Stomach (tissue), 9 donors: ENCODE measurements around the gene SFTPA2. TPM values are rescaled to one million over a fixed set of nuclear protein-coding genes. Genes with fewer than 3 reads are reported as not detected.
"Not testable (repeated sequence)": the region's sequence is repeated elsewhere in the genome, so short reads cannot be mapped to it uniquely, and the experiment has no call there.

Experiments used
- DNase-seq, 2 donors: peaks; one replicate each; pipeline versions ENCODE4 v3.0.0 to v3.0.0-alpha.2; 2013 to 2019
- H3K27ac ChIP-seq, 5 donors: fragments of 200-600 bp in 4 of 5; sonication (generic) in 4 of 5; one replicate each; pipeline ENCODE4 v1.5.1; 2013 to 2019; ENCODE audit warnings: mild to moderate bottlenecking in 1 of 5, moderate library complexity in 1 of 5
- H3K27me3 ChIP-seq, 3 donors: fragments of 200-600 bp; sonication (generic); one replicate each; pipeline ENCODE4 v1.5.1; 2017 to 2019; ENCODE audit warnings: mixed run types in 1 of 3
- H3K36me3 ChIP-seq, 4 donors: fragments of 200-600 bp; sonication (generic); 1 replicate in 3 of 4; 2 replicates in 1 of 4; pipeline ENCODE4 v1.5.1; 2016 to 2019
- H3K4me1 ChIP-seq, 4 donors: fragments of 200-600 bp; sonication (generic); one replicate each; pipeline ENCODE4 v1.5.1; 2016 to 2019
- H3K4me3 ChIP-seq, 4 donors: fragments of 200-600 bp; sonication (generic) in 3 of 4; one replicate each; pipeline ENCODE4 v1.5.1; 2016 to 2019; ENCODE audit warnings: mild to moderate bottlenecking in 1 of 4
- H3K9me3 ChIP-seq, 4 donors: fragments of 200-600 bp; sonication (generic); one replicate each; pipeline ENCODE4 v1.5.1; 2016 to 2019
- EP300 ChIP-seq: sonication (generic); formaldehyde crosslinking; IDR thresholded peaks from one replicate; pipeline ENCODE4 v1.6.1; 2017; ENCODE audit warnings: antibody characterized with exemption
- POLR2A ChIP-seq, 4 donors: fragments of 450-650 bp; IDR thresholded peaks; one replicate each; pipeline ENCODE4 v1.6.1; 2016; ENCODE audit warnings: antibody characterized with exemption in 4 of 4, control low read depth in 2 of 4, mild to moderate bottlenecking in 1 of 4, moderate library complexity in 1 of 4
- POLR2AphosphoS5 ChIP-seq, 3 donors: sonication (generic); formaldehyde crosslinking; IDR thresholded peaks; one replicate each; pipeline ENCODE4 v1.6.1; 2016; ENCODE audit warnings: antibody characterized with exemption in 3 of 3
- WGBS, 5 donors: extraction: QIAGEN DNeasy Blood & Tissue Kit in 3 of 5; methylation state at CpG; one replicate each; pipeline versions ENCODE4 v1.1.5 to v1.1.7; 2013 to 2018; 5-methylcytosine and 5-hydroxymethylcytosine counted together
- intact Hi-C: fragments of 100-400 bp; cut with DNase I; formaldehyde crosslinking; loops from one replicate; pipeline ENCODE4 v1.15.1; 2023; ENCODE audit warnings: low total_unique reads
- polyA plus RNA-seq, 3 donors: library from polyadenylated mRNA; stranded (reverse); fragments of 200-250 nt; gene quantifications; one replicate each; pipeline ENCODE4 v1.2.3, GENCODE V29; 2013
- total RNA-seq, 5 donors: library from RNA; depleted of rRNA; stranded (reverse); fragments of >200 nt; gene quantifications; one replicate each; pipeline versions ENCODE4 v1.1.0 to v1.2.3, GENCODE V29; 2014 to 2016
- TF ChIP-seq, protein P1 (sequence below), 7 experiments: fragments of 450-650 bp in 4 of 7; fragments of 200-600 bp in 3 of 7; sonication (generic) in 3 of 7; IDR thresholded peaks; one replicate each; pipeline ENCODE4 v1.5.1; 2016 to 2019; ENCODE audit warnings: antibody characterized with exemption in 7 of 7, control low read depth in 2 of 7, mild to moderate bottlenecking in 1 of 7
- donor health status: healthy with polysubstance abuse.
- donor health status: Bipolar disorder and iron deficiency.
- donor health status: healthy.

The SFTPA2 gene
- total and polyA plus RNA-seq, 8 donors = 0.31 to 594 (median 2.2) TPM; not detected in 2

DNA sequence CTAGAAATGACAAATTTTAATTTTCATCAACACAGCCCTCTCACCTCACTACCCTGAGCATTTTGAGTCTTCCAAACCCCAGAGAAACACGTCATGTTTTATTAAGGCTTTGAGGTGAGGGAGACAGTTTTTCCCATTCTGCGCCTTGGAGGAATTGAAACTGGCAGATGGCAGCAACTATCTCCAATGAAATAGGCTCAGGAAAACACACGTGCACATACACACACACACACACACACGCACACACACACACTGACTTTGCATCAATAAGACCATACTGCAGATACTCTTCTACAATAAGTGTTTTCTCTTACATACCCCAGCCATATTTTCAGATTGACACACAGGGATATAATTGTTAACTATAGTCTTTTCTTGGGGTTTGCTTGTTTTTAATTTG, 3.2 kb upstream of the SFTPA2 start:
- 61 to 79% (median 70%) methylated on average over 4 of the region's 4 CpGs for WGBS, 5 donors
- Histone ChIP-seq H3K4me1 (peaks cover 0 to 14% (median 4%) of the 10 kb centered on the region in 4 donors), H3K27ac (no peak overlapping the region), H3K27me3 (peaks cover 0 to 12% (median 0%) of the 10 kb centered on the region in 3 donors), H3K9me3 (no peaks in the 10 kb centered on the region), H3K4me3 (no peak overlapping the region), H3K36me3 (no peaks in the 10 kb centered on the region)
- TF ChIP-seq, protein P1, sequence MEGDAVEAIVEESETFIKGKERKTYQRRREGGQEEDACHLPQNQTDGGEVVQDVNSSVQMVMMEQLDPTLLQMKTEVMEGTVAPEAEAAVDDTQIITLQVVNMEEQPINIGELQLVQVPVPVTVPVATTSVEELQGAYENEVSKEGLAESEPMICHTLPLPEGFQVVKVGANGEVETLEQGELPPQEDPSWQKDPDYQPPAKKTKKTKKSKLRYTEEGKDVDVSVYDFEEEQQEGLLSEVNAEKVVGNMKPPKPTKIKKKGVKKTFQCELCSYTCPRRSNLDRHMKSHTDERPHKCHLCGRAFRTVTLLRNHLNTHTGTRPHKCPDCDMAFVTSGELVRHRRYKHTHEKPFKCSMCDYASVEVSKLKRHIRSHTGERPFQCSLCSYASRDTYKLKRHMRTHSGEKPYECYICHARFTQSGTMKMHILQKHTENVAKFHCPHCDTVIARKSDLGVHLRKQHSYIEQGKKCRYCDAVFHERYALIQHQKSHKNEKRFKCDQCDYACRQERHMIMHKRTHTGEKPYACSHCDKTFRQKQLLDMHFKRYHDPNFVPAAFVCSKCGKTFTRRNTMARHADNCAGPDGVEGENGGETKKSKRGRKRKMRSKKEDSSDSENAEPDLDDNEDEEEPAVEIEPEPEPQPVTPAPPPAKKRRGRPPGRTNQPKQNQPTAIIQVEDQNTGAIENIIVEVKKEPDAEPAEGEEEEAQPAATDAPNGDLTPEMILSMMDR (IDR thresholded peaks at IDR 0.05) = no peak
- TF ChIP-seq EP300 (no peak), POLR2A (IDR thresholded peaks at IDR 0.05) (no peak), POLR2AphosphoS5 (IDR thresholded peaks at IDR 0.05) (no peak)
- no peak for DNase-seq
- intact Hi-C loops = no loop called here

DNA sequence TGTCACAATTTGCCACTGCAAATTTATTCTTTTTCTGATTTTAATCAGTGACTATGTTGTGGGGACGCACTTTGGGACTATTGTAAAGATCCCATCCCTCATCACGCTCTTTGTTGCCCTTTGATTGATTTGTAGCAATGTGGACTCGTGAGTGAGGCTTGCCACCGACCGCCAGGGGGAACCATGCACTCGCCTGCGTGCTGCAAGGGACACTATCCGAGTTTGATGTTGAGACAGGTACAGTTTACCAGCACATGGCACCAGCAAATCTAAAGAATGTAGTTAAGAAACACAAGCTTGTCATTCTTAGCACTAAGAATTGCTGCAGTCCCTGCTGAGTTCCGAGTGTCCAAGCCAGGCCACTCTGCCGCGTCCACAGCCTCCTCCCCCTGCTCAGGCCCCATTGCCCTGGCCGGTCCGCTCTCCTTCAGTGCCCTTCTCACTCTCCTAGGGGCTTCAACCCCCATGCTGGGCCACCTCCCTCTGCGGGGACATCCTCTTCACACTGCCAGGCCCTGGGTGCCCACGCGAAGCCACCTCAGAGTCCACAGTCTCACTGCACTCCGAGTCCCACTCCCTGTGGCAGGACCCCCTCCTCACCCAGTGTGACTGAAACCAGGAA, 2.0 kb upstream of the SFTPA2 start:
- Histone ChIP-seq H3K27ac (no peak overlapping the region), H3K4me3 (no peak overlapping the region), H3K4me1 (peaks cover 0 to 14% (median 4%) of the 10 kb centered on the region in 4 donors), H3K9me3 (no peaks in the 10 kb centered on the region), H3K27me3 (peaks cover 0 to 12% (median 0%) of the 10 kb centered on the region in 3 donors), H3K36me3 (no peaks in the 10 kb centered on the region)
- WGBS, 5 donors = 13 to 20% (median 18%) methylated on average over 14 to 17 of the region's 17 CpGs
- intact Hi-C loops = no loop called here
- TF ChIP-seq POLR2AphosphoS5 (IDR thresholded peaks at IDR 0.05) = no peak
- TF ChIP-seq, protein P1 (IDR thresholded peaks at IDR 0.05) = peak in 5 of 7 experiments; percentile 47 to 75 (median 51)
- TF ChIP-seq POLR2A (IDR thresholded peaks at IDR 0.05) = no peak
- no peak for TF ChIP-seq EP300
- DNase-seq = peak; percentile 67 to 88

DNA sequence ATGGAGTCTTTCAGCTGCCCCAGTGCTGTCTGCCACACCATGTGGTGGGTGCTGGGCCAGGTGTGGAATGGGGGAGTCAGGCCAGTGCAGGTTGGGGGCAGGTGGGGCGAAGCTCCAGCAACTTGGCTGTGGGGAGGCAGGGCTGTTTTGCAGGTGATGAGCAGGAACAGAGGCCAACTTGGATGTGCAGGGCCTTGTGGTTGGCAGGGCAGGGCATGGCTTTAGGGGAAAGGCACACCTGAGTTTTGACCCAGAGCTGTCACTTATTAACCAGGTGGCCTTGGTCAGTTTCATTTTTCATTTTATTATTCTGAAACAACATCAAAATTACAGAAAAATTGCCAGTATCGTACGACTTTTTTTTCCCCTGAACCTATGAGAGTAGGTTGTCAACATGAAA, 1.1 kb upstream of the SFTPA2 start:
- TF ChIP-seq POLR2A (IDR thresholded peaks at IDR 0.05) = no peak
- TF ChIP-seq, protein P1 (IDR thresholded peaks at IDR 0.05) = no peak
- no peak for TF ChIP-seq EP300
- TF ChIP-seq POLR2AphosphoS5 (IDR thresholded peaks at IDR 0.05) = no peak
- Histone ChIP-seq H3K4me3 (no peak overlapping the region), H3K4me1 (peaks cover 0 to 14% (median 4%) of the 10 kb centered on the region in 4 donors), H3K27ac (no peak overlapping the region), H3K27me3 (peaks cover 0 to 12% (median 0%) of the 10 kb centered on the region in 3 donors), H3K36me3 (no peaks in the 10 kb centered on the region), H3K9me3 (no peaks in the 10 kb centered on the region)
- 74 to 88% (median 86%) methylated on average over 3 of the region's 3 CpGs for WGBS, 5 donors
- intact Hi-C loops = no loop called here
- no peak for DNase-seq

DNA sequence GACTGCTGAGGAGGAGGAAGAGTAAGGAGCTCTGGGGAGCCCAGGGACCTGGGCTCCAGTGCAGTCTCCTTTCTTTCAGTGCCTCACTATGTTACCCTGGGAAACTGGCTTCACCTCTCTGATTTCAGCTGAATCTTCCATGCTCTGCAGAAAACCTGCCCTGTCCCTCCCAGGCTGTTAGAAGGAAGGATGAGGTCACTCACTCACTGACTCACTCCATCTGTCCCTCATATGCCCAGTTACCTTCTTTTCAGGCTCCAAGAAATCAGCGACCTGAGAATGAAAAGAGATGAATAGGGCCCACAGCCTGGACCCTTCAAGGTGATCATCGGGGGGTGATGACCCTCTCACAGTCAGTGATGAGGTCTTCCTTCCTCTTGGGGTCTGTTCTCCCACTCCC, 481 bp downstream of the SFTPA2 start:
- WGBS, 5 donors = 72 to 76% (median 74%) methylated on average over 2 of the region's 2 CpGs
- TF ChIP-seq, protein P1 (IDR thresholded peaks at IDR 0.05) = no peak
- TF ChIP-seq POLR2AphosphoS5 (IDR thresholded peaks at IDR 0.05) (no peak), EP300 (no peak), POLR2A (IDR thresholded peaks at IDR 0.05) (no peak)
- intact Hi-C loops = no loop called here
- Histone ChIP-seq H3K4me1 (peaks cover 0 to 14% (median 4%) of the 10 kb centered on the region in 4 donors), H3K27me3 (peaks cover 0 to 12% (median 0%) of the 10 kb centered on the region in 3 donors), H3K4me3 (no peak overlapping the region), H3K36me3 (no peaks in the 10 kb centered on the region), H3K27ac (no peak overlapping the region), H3K9me3 (no peaks in the 10 kb centered on the region)
- DNase-seq = no peak

DNA sequence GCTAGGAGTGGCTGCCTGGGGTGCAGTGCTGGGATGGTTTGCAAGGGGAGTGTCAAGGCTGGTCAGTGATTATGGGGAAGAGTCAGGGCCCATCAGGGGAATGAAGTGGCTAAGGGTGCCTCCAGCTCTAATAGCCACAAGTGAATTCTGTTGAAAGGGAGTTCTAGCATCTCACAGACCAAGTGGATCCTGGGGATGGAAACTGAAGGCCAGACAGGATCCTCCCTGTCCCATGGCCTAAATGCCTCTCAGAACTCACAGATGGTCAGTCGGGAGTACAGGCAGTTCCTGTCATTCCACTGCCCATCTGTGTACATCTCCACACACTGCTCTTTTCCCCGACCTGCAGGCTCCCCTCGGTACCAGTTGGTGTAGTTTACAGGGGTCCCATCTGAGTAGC, 3.2 kb downstream of the SFTPA2 start:
- intact Hi-C loops = not testable (repeated sequence)
- 81 to 93% (median 85%) methylated on average over 2 to 3 of the region's 3 CpGs for WGBS, 5 donors

More for the DNA sequence above, 3.2 kb downstream of the SFTPA2 start:
- not testable (repeated sequence) for H3K9me3 ChIP-seq, H3K27me3 ChIP-seq, H3K4me1 ChIP-seq, H3K4me3 ChIP-seq, H3K36me3 ChIP-seq, H3K27ac ChIP-seq, DNase-seq
